NOMO-1 treated with DMSO at 0.1 percent for 48 hours (cell line): ENCODE results near the gene TUBA4B.
"Not testable (repeated sequence)": the region's sequence is repeated elsewhere in the genome, so short reads cannot be mapped to it uniquely, and the experiment has no call there.

Source experiments
- DNase-seq: peaks from one replicate; lab custom pipeline; 2025; ENCODE audit not compliant: unreplicated experiment; lab: John Stamatoyannopoulos, UW

TUBA4B gene

DNA sequence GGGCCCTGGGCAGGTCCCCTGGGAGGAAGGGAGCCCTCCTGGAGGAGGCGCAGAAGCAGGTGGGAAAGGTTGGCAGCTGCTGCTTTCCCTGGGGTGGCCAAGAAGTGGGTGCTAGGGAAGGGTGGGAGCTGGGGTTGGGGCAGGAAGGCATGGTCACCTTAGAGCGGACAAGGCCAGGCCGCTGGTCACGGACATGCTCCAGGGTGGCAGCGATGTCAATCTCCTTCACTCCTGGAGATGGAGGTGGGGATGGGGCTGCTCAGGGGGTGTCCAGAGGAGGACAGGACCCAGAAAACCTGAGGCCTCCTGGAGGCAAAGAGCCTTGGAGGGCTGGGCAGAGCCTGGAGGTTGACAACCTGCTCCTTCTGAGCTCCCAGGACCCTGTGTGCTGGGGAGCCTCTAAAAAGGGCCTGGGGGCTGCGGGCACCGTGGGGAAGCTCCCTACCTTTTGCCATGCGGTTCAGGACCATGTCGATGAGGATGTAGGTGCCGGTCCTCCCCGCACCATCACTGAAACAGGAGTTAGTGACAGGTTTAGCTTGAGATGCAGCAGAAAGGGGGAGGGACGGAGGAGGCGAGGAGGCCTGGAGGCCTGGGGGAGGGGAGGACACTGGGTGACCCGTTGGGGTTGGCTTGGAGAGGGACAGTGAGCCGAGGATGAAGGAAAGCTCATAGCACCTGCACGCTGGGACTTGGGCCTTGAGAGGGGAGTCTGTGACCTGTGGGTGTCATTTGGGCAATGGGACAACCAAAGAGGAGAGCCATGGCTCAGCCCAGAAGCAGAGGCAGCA is 37.5 kb downstream of the TUBA4B start:
- no peak for DNase-seq

DNA sequence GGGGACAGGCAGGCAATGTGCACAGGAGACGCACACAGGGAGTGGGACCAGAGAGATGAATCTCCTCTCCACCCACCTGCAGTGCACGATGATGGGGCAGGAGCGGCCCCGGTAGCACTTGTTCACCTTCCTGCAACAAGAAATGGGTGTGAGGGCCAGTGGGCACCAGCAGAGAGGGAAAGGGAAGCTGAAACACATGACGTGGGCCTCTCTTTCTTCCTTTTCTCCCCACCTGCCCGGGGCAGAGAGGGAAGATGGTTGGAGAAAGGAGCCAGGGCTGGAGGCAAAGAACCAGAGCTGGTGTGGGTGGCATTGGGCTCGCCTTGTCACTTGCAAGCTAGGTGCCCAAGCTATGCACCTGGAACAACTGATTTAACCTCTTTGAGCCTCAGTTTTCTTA is 38.4 kb downstream of the TUBA4B start:
- no peak for DNase-seq

DNA sequence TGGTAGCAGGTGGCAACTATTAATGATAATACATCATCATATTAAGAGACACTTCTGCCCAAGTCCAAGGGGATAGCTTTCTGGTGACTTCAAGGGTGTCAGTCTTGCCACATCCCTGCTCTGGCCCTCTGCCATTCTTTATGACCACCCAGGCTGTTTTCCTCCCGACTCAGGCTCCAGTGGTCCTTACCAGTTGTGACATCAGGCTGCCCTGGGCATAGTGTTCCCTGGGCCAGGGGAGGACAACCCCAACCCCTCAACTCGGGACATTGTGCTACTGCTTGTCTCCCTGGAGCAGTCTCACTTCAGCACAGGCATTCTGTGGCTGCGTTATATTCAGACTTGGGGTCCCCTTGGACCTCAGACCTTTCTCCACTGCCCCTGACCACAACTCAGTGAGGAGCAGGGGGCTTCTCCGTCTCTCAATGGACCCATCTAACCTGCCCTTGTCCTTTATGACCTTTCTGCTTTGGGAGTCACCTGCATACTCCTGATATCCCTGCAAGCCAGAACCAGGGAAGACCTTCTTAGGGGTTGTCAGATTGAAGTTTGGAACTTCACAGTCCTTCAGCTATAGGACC is 39.0 kb downstream of the TUBA4B start:
- DNase-seq = no peak

DNA sequence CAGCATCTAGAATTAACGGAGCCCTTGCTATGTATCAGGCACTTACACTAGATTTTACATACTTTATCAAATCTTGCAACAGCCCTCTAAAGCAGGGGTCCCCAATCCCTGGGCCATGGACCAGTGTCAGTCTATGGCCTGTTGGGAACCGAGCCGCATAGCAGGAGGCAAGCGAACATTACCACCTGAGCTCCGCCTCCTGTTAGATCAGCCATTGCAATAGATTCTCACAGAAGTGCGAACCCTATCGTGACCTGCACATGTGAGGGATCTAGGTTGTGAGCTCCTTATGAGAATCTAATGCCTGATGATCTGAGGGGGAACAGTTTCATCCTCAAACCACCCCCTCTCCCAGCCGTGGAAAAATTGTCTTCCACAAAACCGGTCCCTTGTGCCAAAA is 39.6 kb downstream of the TUBA4B start:
- no peak for DNase-seq

DNA sequence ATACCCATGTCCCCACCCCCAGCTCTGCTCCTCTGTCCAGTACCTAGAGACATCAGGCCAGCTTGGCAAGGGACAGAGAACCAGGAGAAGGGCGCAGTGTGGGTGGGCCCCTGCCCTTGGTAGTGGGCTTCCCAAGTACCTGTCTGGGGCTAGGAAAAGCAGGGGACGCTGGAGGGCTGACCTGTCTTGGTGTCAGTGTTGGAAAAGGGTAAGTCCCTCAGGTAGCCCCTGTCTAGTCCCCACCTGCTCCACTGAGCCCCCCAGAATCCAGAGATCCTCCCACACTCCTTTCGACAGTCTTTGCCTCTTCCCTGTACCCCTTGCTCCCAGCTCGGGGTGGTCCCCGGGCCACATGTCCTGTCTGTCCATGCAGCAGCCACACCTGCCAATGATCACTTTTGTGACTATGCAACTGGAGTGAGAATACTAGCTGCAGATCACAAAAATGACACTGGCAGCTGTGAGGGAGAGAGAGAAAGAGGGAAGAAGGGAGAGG is 40.7 kb downstream of the TUBA4B start:
- DNase-seq = no peak

DNA sequence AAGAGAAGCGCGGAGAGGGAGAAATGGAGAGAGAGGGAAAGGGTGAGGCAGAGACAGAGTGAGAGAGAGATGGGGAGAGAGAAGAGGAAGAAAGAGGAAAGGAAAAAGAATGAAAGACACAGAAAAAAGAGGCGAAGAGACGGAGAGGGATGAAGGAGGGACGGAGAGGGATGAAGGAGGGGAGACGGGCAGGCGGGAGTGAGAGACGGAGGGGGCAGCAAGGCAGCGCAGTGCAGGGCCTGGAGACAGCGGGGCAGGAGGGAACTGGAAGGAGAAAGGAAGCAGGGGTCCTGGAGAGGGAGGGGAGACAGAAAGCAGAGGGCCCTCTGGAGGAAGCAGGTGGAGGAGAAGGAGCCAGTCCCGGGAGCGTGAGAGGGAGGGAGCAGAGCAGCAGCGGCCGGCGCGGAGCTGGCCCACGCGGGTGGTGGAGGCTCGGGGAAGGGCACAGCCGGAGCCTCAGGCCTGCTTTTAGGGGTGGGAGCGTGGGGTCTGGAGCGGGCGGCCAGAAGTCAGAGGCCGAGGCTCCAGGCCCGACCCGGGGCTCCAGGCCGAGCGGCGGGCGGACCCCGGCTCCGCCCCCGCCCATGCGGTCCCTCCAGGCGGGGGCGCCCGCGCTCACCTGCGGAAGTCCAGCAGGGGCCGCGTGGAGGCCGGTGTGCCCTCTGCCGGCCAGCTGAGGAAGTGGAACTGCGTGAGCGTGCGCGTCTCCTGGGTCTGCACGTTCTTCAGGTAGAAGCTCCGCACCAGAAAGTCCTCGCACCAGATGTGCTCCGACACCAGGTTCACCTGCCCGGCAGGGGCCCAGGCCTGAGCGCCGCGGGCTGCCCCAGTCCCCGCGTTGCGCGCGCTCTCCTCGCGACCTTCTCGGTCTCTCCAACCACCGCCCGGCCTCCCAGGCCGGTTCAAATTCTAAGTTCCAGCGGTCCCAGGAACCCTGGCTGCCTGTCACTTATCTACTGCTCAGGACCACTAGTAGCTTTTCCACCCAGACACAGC is 41.6 kb downstream of the TUBA4B start:
- DNase-seq = peak; percentile 72

DNA sequence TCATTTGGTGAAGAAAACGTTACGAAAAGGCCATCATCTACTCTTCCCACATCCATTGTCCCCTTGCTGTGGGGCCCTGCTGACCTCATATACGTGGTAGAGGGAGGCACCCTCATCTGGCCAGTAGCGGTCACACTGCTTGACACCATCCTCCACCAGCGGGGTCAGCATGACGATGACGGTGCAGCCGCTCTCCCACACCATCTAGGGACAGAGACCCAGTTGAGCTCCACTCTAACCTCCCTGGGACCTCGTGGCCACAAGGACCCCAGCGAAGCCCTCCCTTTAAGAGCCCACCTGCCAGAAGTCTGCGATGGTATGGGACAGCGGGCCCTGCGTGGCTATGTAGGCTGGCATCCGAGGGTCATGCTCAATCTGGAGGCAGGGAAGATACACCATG is 43.1 kb downstream of the TUBA4B start:
- no peak for DNase-seq

DNA sequence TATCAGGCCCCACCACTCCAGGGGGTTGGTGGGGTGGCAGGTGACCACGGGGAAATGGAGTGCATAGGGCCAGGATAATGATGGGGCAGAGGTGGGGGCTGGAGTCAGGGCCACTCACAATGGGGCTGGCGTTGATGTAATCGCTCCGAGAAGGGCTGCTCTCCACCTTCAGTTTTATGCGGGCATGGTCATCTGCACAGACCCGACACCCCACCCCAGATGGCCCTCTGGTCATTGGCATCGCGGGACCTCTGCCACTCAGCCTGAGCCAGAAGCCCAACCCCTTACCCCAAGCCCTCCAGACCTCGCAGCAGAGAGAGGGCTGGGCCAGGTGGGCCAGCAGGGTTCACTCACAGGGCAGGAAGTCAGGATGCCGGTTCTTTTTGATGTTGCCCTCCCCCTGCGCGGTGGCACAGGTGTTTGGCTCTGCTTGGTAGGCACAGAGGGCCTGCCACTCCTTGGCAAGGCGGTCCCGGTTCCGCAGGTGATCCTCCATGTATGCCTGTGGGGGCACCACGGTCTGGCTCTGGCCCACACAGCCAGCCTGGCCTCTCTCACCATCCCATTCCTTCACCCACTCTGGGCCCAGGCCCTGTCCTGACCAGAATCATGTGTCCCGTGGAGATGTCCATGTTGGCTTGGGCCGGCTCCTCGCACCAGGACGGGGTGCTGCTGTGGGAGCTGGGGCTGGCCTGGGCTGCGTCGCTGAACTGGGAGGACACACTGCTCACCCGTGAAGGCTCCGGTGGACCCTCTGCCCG is 43.8 kb downstream of the TUBA4B start:
- no peak for DNase-seq

DNA sequence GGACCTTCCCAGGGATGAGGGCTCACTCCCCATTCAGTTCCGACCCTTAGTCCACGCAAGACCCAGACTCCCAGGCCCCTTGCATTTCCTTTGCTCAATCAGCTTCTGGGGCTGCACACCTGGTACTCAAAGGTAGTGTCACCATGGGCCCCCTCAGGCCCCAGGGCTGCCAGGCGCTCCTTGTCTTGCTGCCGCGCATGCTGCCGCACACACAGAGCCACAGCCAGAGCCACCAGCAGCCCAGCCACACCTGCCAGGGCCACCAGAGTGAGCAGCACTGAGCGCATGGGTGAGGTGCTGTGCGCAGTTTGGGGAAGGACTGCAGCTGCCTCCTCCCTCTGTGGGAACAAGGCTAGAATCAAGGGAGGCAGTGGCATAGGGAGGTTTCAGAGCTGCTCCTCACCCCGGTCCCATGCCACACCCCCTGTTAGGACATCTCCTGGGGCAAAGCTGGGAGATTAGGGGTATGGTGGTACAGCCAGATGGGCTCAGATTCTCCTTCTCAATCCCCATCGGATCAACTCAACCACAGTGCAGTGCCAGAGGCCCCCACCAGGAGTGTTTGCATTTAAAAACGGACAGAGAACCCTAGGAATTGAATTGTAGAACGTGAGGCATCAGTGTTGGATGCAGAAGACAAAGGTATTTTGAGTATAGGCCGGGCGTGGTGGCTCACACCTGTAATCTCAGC is 44.9 kb downstream of the TUBA4B start:
- no peak for DNase-seq

DNA sequence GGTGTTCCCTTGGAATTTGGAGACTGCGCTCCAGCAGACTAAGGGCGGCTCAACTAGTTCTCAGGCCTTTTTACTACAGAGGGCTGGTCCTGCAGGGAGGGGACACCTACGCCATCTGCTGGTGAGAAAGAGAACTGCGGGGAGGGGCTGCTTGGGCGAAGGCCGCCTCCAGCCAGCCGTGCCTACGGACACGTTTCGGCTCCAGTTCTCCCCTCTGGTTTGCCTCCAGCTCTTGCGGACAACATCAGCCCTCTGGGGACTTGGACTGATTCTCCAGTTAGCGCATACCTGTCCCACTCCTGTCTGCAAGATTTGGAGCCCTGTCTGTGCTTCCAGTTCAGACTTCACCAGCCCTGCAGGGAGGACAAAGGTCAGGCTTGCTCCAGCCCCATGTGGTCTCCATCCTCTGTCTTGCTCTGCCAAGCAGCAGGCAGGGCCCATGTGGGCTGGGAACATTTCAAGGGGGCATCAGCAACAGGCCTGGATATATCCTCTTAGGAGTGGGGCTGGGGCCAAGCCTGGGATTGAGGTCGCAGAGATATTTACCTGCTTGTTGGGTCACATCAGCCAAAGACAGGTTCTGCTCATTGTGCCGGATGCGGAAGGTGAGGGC is 45.8 kb downstream of the TUBA4B start:
- peak; percentile 62 for DNase-seq

DNA sequence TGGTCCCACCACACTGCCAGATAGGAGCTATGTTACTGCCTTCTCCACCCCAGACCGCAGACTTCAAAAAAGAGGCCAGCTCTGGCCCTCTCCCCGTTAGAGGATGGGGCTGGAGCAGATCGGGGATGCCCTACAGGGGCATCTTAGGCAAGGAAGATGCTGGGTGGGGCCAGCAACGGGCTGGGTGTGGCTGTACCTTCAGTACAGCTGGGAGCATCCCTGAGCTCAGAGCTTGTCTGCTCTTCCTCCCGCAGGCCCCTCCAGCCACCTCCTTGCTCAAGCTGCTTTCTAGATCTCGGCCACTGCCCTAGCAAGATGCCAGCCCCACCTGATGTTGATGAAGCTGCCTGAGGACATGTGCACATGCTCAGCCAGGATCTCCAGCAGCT is 46.3 kb downstream of the TUBA4B start:
- DNase-seq = no peak

DNA sequence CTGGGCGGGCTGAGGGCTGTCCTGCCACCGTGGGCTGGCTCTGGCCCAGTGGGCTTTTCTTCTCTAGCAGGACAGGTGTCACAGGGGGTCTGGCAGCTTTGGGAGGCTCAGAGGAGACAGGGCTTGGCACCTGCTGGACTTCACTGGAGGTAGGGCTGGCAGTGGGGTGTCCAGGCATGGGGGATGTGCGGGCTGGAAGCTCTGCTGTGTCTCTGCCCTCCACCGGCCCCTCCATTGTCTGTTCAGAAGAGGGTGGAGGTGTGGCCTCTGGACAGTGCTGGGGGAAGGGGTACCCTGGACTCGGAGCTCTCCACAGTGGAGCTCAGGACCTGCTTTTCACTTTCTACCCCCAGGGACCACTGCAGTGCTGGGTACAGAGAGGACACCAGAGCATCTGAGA is 47.0 kb downstream of the TUBA4B start:
- no peak for DNase-seq

DNA sequence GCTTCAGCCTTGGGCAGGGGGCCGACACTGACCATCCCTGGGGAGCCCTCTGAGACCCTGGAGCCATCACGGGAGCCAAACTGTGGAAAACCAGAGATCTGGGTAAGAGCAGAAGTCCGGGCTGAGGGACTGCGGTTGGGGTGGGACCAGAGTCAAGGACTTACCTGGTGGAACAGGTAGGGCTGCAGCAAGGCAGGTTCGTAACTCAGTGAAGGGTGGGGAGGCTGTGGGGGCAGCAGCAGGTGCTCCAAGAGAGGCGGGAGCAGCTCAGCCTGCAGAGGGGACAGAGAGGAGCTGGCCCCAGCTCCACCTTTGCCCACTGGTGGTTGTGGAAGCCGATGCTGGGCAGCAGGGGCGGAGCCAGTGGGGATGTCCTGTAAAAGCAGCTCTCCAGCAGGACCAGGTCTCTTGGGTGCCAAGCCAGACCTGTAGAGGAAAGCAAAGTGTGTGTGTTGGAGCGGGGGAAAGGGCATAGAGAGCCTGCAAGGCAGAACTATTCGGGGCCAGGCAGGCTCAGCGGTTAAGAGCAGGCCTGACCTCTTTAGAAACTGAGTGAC is 49.4 kb downstream of the TUBA4B start:
- DNase-seq = no peak

DNA sequence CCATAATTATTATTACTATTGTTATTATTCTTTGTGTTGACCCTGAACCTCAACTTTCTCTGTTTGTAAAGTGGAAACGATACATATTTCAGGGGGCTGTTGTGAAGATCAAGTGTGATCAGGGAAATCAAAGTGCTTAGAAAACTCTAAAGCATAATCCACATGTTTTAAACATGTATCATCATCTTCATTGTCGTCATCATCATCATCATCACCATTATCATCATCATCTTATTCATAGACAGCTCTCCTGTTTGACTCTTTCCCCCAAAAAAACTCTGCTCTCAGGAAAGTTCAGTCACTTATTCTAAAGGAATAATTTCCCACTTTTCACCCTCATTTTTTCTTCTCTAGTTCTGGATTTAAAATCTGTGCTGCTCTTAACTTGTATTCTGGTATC is 51.2 kb downstream of the TUBA4B start:
- no peak for DNase-seq

DNA sequence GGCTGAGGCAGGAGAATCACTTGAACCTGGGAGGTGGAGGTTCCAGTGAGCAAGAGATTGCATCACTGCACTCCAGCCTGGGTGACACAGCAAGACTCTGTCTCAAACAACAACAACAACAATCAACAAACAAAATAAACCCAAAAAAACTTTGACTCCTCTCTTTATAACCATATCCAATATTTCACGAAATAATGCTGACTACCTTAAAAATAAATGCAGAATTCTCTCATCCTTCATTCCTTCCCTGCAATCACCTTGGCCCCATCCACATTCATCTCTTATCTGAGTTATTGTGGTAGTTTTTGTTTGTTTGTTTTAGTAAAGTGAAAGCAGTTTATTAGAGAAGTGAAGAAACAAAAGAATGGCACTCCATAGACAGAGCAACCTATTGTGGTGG is 53.0 kb downstream of the TUBA4B start:
- DNase-seq = no peak

DNA sequence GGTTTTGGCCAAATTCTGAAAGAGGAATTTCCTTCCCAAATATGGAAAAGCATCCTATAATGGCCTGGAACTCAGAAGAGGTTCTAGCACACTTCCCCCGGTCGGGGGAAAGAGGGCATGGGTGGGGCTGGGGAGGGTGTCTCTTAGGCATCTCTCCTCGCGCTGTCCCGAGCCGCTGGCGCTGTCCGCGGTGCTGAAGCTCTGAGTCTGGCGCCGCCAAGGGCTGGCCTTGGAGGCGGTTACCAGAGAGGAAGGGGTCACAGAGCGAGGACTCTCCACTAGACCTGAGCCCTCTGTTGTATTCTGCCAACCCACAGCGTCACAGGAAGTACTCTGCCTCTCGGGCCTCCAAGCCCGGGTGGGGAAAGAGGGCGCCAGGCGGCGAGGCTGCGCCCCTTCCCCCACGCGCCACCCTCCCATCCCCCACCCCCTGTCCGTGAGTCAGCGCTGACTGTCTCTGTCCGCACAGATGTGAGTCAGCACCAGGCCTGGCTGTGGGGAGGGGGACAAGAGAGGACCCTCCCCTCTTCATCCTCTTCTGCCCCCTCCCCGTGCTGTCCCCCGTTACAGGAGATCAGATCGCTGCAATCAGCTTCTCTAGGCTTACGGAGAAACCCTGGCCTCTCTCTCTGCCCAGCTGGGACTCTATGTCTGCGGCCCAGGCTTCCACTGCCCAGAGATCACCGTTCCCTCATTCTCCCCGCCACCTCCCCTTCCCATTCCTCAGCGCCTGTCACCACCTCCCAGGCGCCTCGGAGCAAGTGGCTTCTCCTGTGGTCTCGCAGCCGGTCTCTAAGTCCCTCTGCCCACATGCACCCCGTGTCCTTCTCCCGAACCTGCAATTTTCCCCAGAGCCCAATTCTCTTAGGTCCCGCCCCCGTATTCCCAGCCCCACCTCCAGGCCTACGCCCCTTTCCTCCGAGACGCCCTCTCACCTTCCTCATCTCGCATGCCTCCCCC is 55.4 kb downstream of the TUBA4B start:
- peak; percentile 68 for DNase-seq

DNA sequence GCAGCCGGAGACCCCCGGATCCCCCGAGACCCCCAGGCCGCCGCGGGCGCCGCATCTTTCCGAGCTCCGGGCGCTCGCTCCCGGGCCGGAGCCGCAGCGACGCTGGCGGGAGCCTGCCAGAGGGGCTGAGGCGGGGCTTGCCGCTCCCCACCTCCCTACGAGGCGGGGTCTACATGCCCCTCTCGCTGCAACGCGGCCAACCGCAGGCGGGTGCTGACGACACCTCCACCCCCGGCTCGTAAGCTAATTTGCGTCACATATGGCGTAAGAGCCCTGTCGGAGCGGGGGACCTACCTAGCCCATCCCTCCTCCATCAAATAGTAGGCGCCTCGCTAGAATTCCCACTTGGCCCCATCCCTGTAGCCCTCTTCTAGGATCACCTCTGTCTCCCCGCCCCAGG is 56.2 kb downstream of the TUBA4B start, which contains the start of gene PTPRN:
Gene PTPRN (minus strand): TSS at position 124 of the 400 bp plus-strand sequence. CDS start 69 bp downstream, at position 55.
- no peak for DNase-seq

DNA sequence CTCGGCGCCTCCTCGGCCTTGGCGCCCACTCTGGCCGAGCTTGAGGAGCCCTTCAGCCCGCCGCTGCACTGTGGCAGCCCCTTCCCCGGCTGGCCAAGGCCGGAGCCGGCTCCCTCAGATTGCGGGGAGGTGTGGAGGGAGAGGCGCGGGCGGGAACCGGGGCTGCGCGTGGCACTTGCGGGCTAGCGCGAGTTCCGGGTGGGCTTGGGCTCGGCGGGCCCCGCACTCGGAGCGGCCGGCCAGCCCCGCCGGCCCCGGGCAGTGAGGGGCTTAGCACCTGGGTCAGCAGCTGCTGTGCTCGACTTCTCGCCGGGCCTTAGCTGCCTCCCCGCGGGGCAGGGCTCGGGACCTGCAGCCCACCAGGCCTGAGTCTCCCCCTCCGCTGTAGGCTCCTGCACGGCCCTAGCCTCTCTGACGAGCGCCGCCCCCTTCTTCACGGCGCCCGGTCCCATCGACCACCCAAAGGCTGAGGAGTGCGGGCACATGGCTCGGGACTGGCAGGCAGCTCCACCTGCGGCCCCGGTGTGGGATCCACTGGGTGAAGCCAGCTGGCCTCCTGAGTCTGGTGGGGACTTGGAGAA is 59.7 kb downstream of the TUBA4B start:
- not testable (repeated sequence) for DNase-seq
